Stimulated activated CD8-positive, alpha-beta memory T cell treated with anti-CD3 and anti-CD28 coated beads, Interleukin-7, amount 100 ng/mL, for 24 hours (primary cell): Measurements from ENCODE around the gene TNFSF10.
"Not testable (repeated sequence)": the region's sequence is repeated elsewhere in the genome, so short reads cannot be mapped to it uniquely, and the experiment has no call there.

Experiments
- DNase-seq: peaks from one replicate; pipeline ENCODE4 v3.0.0-alpha.2; 2020; ENCODE audit warnings: low read depth

The TNFSF10 gene

GRCh38 chr3:172522871-172523818 is at the start of gene TNFSF10:
Gene TNFSF10, minus strand, starts transcription at chr3:172523430. Its CDS starts 46 bp downstream, at chr3:172523384.
- peak; percentile 21 for DNase-seq

GRCh38 chr3:172569128-172570008 is 46.1 kb upstream of the TNFSF10 start:
- DNase-seq = no peak

GRCh38 chr3:172568701-172569100 is 45.5 kb upstream of the TNFSF10 start:
- no peak for DNase-seq

GRCh38 chr3:172566785-172567184 is 43.6 kb upstream of the TNFSF10 start:
- DNase-seq = not testable (repeated sequence)

- DNase-seq = no peak
These were observed 41.3 kb upstream of the TNFSF10 start for GRCh38 chr3:172564499-172564898.

- DNase-seq = no peak
These were observed 39.9 kb upstream of the TNFSF10 start for GRCh38 chr3:172562871-172563865.

- DNase-seq = no peak
These were observed 38.8 kb upstream of the TNFSF10 start for GRCh38 chr3:172561897-172562640.

- no peak for DNase-seq
These were observed 37.4 kb upstream of the TNFSF10 start for GRCh38 chr3:172560586-172560985.

- no peak for DNase-seq
These were observed 36.8 kb upstream of the TNFSF10 start for GRCh38 chr3:172560026-172560425.

- DNase-seq = no peak
These were observed 35.8 kb upstream of the TNFSF10 start for GRCh38 chr3:172559020-172559419.

- no peak for DNase-seq
These were observed 34.4 kb upstream of the TNFSF10 start for GRCh38 chr3:172557515-172558220.

GRCh38 chr3:172553526-172554252 is 30.5 kb upstream of the TNFSF10 start:
- DNase-seq = no peak

GRCh38 chr3:172552607-172553006 is 29.4 kb upstream of the TNFSF10 start:
- no peak for DNase-seq

- DNase-seq = no peak
These were observed 28.6 kb upstream of the TNFSF10 start for GRCh38 chr3:172551874-172552273.

- DNase-seq = peak; percentile 43
These were observed 27.2 kb upstream of the TNFSF10 start for GRCh38 chr3:172550347-172550943.

- DNase-seq = no peak
These were observed 25.9 kb upstream of the TNFSF10 start for GRCh38 chr3:172549144-172549543.

- DNase-seq = no peak
These were observed 23.5 kb upstream of the TNFSF10 start for GRCh38 chr3:172546628-172547214.

- no peak for DNase-seq
These were observed 22.9 kb upstream of the TNFSF10 start for GRCh38 chr3:172546105-172546504.

- DNase-seq = no peak
These were observed 21.2 kb upstream of the TNFSF10 start for GRCh38 chr3:172544404-172544803.
